GM21723 (cell line): Measurements from ENCODE around the gene PLVAP.

Experiments
- ATAC-seq: cut with Tn5 transposase; IDR thresholded peaks from one replicate; pipeline ENCODE4 v1.9.1; 2021; ENCODE audit warnings: mild to moderate bottlenecking, moderate library complexity; ENCODE audit not compliant: unreplicated experiment

The PLVAP gene

GRCh38 chr19:17336872-17337674, 40.1 kb downstream of the PLVAP start, which contains the start of gene GTPBP3:
TSS of gene GTPBP3 (plus strand) at chr19:17337553. CDS start at chr19:17337612, 59 bp downstream.
- ATAC-seq, result peak; percentile 77

DNA sequence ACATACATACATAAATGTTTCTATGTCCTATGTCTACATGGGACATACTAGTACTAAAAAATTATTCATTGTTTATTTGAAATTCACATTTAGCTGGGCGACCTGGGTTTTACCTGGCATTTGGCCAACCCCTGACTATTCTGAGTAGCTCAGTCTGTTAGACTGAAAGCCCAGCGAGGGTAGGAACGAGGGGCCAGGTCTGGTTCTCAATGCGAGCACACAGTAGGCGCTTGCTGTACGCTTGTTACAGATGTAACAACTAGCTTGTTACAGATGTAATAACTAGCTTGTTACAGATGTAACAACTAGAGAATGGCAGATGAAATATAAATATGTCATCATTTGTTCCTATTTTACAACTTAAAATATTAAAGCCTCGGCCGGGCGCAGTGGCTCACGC, 41.6 kb downstream of the PLVAP start:
- no peak for ATAC-seq

DNA sequence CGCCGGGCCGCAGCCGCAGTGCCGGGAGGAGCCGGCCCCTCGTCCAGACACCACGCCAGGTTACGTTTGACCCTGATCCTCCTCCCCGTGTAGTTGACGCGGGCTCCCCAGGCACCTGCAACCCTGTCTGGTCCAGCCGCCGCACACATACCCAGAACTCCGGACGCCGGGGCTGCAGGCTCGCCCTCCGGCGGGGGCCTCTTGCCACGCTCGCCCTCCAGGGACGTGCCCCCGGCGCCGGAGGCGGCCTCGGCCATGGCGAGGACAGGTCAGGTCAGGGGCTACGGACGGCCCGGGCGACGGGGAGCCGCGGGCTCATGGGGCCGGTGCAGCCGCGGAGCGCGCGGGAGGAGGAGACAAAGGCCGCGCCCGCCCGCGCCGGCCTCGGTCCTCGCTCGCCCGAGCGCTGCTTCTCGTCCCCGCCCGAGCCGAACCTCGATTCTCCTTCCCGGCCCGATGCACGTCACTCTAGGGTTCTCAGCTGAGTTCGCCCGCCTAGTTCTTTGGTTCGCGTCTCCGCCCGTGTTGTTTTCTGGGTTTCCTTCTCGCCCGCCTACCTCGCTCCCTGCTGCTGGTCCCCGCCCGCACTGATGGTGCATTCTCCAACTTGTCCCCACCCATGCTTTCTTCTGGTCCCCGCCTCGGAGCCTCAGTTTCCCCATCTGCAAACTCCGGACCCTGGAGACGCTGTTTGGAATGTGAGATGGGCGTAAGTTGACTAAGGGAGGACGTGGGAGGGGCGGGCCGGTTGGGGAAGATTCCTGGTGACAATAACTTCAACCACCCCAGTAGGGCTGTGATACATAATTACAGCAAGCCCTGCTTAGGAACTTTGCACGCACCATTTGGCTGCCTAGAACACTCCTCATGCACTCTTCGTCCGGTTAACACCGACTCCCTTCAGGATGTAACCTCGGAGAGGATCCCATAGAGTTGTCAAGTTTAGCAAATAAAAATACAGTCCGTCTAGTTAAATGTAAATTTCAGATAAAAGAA, 42.4 kb downstream of the PLVAP start, which contains the start of gene ANO8:
TSS of gene ANO8 (minus strand) at position 442 of the 996 bp plus-strand sequence. CDS start at position 257, 185 bp downstream.
- peak; percentile 42 for ATAC-seq

DNA sequence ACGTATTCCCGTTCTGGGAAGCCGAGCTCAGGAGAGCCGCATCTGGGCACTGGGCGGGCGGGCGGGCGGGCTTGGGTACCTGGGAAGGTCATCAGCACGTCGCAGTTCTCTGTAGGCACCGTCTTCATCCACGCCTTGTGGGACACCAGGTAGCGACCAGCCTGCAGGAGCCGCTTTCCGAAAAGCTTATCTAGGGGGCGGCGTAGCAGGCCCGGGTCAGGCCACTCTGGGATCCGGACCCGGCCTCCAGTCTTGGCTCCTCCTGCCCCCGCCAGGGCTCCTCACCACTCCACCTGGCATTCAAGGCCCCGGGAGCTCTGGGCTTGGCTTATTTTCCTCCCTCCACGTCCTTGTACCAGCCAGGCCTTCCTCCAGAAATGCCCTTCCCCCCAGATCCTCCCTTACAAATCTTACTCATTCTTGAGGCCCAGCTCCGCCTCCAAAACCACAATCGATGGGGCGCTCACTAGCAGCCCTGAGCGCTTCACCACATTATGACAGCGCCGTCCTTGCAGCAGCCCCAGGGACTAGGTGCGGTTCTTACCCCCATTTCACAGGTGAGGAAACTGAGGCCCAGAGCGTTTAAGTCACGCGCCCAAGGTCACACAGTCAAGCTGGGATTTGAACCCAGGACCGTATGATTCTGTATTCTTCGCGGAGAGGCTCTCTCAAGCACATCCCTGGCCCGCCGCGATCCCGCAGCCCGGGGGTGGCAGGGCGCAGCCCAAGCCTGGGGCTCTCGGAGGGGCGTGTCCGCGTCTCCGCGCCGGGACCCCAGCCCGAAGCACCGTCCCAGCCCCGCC, 43.3 kb downstream of the PLVAP start:
- ATAC-seq, result no peak

DNA sequence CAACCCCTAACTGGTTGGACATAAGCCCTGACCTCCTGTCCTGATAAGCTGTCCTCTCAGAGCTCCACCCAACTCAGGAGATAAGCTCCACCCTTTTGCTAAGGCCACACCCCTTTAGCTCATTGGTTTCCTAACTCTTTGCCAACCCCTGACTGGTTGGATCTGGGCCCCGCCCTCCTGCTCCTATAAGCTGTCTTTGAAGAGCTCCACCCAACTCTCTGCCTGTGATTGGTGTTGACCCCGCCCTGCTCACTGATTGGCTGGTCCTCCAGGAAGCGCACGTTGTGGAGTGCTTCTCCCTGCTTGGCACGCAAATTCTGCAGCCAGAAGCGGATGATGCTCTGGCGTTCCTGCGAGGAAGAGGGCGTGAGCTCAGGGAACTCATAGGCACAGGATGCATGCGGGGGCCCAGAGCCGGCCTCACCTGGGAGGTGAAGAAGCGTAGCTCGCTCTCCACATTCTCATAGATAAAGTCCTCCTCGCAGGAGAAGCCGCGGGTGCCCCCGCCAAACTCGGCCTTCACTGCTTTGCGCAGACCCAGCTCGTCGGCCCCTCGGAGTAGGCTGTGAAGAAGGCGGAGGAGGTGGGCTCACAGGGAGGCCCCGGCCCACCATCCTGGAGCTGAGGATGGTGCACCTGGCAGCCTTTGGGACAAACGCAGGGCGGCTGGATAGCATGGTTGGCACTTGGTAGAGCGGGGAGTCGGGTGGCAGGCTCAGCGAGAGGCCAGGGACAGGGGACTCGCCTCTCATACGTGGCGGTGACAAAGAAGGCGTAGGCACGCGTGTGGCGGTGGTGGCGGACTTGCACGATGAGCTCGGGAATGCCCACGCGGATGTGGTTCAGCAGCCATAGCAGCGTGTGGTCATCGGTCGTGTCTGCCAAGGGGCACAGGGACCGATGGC, 44.2 kb downstream of the PLVAP start:
- ATAC-seq, result no peak

- ATAC-seq, result no peak
Observed at GRCh38 chr19:17332360-17332676, 44.8 kb downstream of the PLVAP start.

DNA sequence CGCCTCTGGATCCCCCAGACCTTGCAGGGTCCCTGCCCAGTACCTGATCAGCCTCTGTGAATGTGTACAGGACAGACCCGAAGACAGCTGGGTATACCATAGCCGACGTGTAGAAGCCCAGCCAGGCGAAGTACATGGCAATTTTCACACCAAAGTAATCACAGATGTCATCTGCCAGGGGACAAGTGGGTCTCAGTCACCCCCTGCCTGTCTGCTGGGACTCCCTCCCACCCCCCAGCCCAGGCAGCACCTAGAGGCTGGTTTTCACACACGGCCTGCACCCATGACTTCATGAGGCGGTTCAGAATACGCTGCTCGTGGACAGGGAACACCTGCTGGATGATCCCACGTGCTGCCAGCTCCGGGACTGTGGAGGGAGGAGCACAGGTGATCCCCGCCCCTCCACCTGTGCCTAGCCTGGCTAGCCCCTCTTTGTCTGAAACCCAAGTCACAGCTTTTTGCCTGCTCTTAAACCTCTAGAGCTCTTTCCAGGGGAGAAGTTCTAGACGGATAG, 46.0 kb downstream of the PLVAP start:
- ATAC-seq, result no peak

GRCh38 chr19:17330262-17331044, 46.7 kb downstream of the PLVAP start:
- no peak for ATAC-seq

DNA sequence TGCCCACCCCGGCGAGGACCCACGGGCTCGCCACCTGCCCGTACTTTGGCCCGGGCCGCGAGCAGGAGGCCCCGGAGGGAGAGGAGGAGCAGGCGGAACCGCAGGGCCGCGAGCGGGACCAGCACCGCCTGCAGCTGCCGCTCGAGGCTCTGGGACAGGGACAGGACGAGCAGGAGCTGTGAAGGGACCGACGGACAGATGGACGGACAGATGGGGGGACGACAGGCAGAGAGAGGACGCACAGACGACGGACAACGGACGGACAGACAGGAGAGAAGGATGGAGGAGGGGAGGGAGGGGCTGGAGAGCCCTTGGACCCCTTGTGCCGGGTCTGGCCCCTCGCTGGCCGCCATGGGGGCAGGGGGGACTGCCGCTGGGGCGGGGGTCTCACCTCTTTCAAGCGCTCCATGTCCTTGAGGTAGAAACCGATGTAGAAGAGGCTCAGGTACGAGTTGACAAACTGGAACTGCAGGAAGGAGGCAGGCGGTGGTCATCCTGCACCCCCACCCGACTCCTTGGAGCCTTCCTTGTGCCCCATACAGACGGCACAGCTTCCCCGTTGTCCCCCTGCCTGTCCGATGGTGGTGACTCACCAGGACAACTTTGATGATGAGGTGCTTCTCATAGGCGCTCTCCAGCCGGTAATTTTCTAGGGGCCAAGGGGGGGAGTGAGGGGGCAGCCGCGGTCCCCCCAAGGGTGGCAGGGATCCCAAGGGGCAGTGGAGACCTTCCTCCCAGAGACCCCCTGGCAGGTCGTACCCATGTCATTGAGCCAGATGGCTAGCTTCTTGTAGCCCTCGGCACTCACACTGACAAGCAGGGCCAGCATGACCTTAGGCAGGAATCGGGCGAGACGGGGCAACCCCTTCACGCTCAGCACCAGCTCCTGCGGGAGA, 47.5 kb downstream of the PLVAP start:
- ATAC-seq, result no peak

- ATAC-seq, result no peak
Observed at GRCh38 chr19:17328517-17329365, 48.4 kb downstream of the PLVAP start.

- no peak for ATAC-seq
Observed at GRCh38 chr19:17327654-17328516, 49.3 kb downstream of the PLVAP start.

- no peak for ATAC-seq
Observed at GRCh38 chr19:17327068-17327653, 50.0 kb downstream of the PLVAP start.

DNA sequence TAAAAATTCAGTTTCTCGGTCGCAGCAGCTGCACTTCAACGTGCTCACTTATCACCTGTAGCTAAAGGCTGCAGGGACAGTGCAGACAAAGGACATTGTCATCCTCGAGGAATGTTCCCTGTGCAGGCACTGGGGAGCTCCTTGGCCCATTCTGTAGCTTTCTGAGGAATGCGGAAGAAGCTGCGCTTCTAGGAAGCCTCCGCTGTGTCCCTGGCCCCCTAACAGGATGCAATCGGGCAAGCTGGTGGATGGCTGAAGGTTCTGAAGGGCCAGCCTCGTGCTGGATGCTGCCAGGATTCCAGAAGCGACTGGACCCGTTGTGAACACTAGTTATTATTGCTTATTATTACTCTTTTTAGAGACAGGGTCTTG, 50.6 kb downstream of the PLVAP start:
- ATAC-seq, result no peak

DNA sequence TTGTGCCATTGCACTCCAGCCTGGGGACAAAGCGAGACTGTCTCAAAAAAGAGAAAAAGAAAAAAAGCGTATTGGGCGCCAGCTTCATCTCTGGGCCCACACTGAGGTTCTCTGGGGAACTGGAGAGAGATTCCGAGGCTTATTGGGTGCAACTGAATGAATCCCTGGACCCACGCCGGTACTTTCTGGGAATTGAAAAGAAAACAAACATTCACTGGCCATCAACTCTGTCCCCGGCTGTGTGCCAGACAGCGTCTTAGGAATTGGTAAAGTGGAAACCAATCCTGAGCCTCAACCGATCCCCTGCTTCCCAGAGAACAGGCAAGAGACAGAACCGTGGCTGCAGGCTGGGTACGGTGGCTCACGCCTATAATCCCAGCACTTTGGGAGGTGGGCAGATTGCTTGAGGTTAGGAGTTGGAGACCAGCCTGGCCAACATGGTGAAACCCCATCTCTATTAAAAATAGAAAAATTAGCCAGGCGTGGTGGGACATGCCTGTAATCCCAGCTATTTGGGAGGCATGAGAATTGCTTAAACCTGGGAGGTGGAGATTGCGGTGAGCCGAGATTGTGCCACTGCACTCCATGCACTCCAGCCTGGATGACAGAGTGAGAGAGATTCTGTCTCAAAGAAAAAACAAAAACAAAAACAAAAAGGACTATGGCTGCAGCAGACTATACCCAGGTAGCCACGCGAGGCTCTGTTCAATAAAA, 51.1 kb downstream of the PLVAP start:
- no peak for ATAC-seq

GRCh38 chr19:17325133-17325532, 52.0 kb downstream of the PLVAP start:
- no peak for ATAC-seq
